ENCODE measurements around the gene GMDS. TPM values are rescaled to one million over a fixed set of nuclear protein-coding genes. Genes with fewer than 3 reads are reported as not detected.

Gene GMDS
- polyA plus RNA-seq, 1 of the 3 experiments (the other 2 are of a cell fraction): 12.3 TPM

- Histone ChIP-seq H3K9me3 (no peaks in the 10 kb centered on the region), H3K4me3 (ENCODE audit: low read depth in 2 of 2, low read length in 1 of 2) (no peak overlapping the region), H3K36me3 (replicated peaks in 1 of 2; ENCODE audit: control insufficient read depth in 1 of 2, insufficient read depth in 2 of 2, low read length in 1 of 2) (no peaks in the 10 kb centered on the region), H3K4me2 (no peak overlapping the region), H3K9ac (no peak overlapping the region), H3K79me2 (ENCODE audit: insufficient read depth) (no peaks in the 10 kb centered on the region), H4K20me1 (ENCODE audit: insufficient read depth) (no peaks in the 10 kb centered on the region), H3K4me1 (ENCODE audit: control insufficient read depth in 1 of 2, insufficient read depth in 2 of 2, low read depth in 1 of 2, low read length in 1 of 2) (peaks cover 3 to 4% of the 10 kb centered on the region in 2 experiments; a peak in 2 of 4 replicates), H3F3A (replicated peaks; ENCODE audit: insufficient read depth) (no peaks in the 10 kb centered on the region), H3K9me2 (no peaks in the 10 kb centered on the region), H3K27me3 (ENCODE audit: insufficient read depth) (no peaks in the 10 kb centered on the region), H3K27ac (ENCODE audit: low read depth in 2 of 2, low read length in 1 of 2) (no peak overlapping the region), H2AFZ (ENCODE audit: low read depth) (no peak overlapping the region)
- DNase-seq: no peak
- TF ChIP-seq PBX3 (IDR thresholded peaks at IDR 0.05): no peak
- no peak for TF ChIP-seq FOXM1 (IDR thresholded peaks at IDR 0.05; ENCODE audit: low read depth)
- no peak for TF ChIP-seq ELF1 (IDR thresholded peaks at IDR 0.05)
- no peak for TF ChIP-seq YY1 (IDR thresholded peaks at IDR 0.05; ENCODE audit: low read depth)
- no peak for TF ChIP-seq SMC3 (IDR thresholded peaks at IDR 0.05; ENCODE audit: low read depth, low read length)
- TF ChIP-seq GABPA (IDR thresholded peaks at IDR 0.05; ENCODE audit: low read depth): no peak
- no peak for TF ChIP-seq CHD2 (IDR thresholded peaks at IDR 0.05; ENCODE audit: low read length, partially characterized antibody)
- TF ChIP-seq RAD21 (IDR thresholded peaks at IDR 0.05; ENCODE audit: low read length): no peak
- no peak for TF ChIP-seq FOXJ3 (CRISPR knock-in tag; IDR thresholded peaks at IDR 0.05)
- TF ChIP-seq RCOR1 (IDR thresholded peaks at IDR 0.05; ENCODE audit: low read length): no peak
- WGBS (ENCODE audit: low lambda C conversion rate): 92% methylated on average over 11 of the region's 13 CpGs
- ChIA-PET POLR2A (no interaction called here), CTCF (no interaction called here)
Measured at GRCh38 chr6:1960486-1961142, 284.8 kb downstream of the GMDS start.

GRCh38 chr6:1958257-1958656 is 287.1 kb downstream of the GMDS start:
- no peak overlapping the region for H3K9ac ChIP-seq
- H3K4me1 ChIP-seq (ENCODE audit: control insufficient read depth in 1 of 2, insufficient read depth in 2 of 2, low read depth in 1 of 2, low read length in 1 of 2): peaks cover 3 to 4% of the 10 kb centered on the region in 2 experiments; a peak in 2 of 4 replicates
- H2AFZ ChIP-seq (ENCODE audit: low read depth): no peak overlapping the region
- H4K20me1 ChIP-seq (ENCODE audit: insufficient read depth): no peaks in the 10 kb centered on the region
- ChIA-PET POLR2A (no interaction called here), CTCF (interaction anchor here (0.7 kb wide), 1 partner anchor 28 kb away, joined by 3 read pairs; no protein-coding TSS in a partner anchor)
- H3K27me3 ChIP-seq (ENCODE audit: insufficient read depth): no peaks in the 10 kb centered on the region
- no peaks in the 10 kb centered on the region for H3K79me2 ChIP-seq (ENCODE audit: insufficient read depth)
- H3K4me2 ChIP-seq: no peak overlapping the region
- H3K9me2 ChIP-seq: no peaks in the 10 kb centered on the region
- H3K27ac ChIP-seq (ENCODE audit: low read depth in 2 of 2, low read length in 1 of 2): no peak overlapping the region
- H3K9me3 ChIP-seq: no peaks in the 10 kb centered on the region
- H3F3A ChIP-seq (replicated peaks; ENCODE audit: insufficient read depth): peaks cover 2% of the 10 kb centered on the region
- H3K36me3 ChIP-seq (replicated peaks in 1 of 2; ENCODE audit: control insufficient read depth in 1 of 2, insufficient read depth in 2 of 2, low read length in 1 of 2): no peaks in the 10 kb centered on the region
- 89% methylated on average over 4 of the region's 4 CpGs for WGBS (ENCODE audit: low lambda C conversion rate)
- H3K4me3 ChIP-seq (ENCODE audit: low read depth in 2 of 2, low read length in 1 of 2): no peak overlapping the region
- no peak for DNase-seq
- TF ChIP-seq POLR2AphosphoS5 (IDR thresholded peaks at IDR 0.05; ENCODE audit: low read depth, low read length) (no peak), EZH2phosphoT487 (IDR thresholded peaks at IDR 0.05; ENCODE audit: borderline replicate concordance, low read depth) (no peak), ZBTB33 (IDR thresholded peaks at IDR 0.05; ENCODE audit: borderline replicate concordance, low read depth) (no peak), GATA2 (CRISPR knock-in tag; IDR thresholded peaks at IDR 0.05) (no peak), FOXM1 (IDR thresholded peaks at IDR 0.05; ENCODE audit: low read depth) (no peak), IRF3 (IDR thresholded peaks at IDR 0.05; ENCODE audit: low read depth, low read length) (no peak), USF1 (IDR thresholded peaks at IDR 0.05; ENCODE audit: borderline replicate concordance, low read depth) (no peak), TEAD4 (IDR thresholded peaks at IDR 0.05; ENCODE audit: borderline replicate concordance, insufficient read depth) (no peak), CTCF (IDR thresholded peaks at IDR 0.05) (no peak), EP300 (IDR thresholded peaks at IDR 0.05; ENCODE audit: borderline replicate concordance in 1 of 2, low read depth in 1 of 2, low read length in 1 of 2) (no peak), TCF12 (IDR thresholded peaks at IDR 0.05) (no peak), PBX3 (IDR thresholded peaks at IDR 0.05) (no peak), ELF1 (IDR thresholded peaks at IDR 0.05) (no peak)

Measured in SK-N-SH (cell line).